Activated naive CD8-positive, alpha-beta T cell treated with anti-CD3 and anti-CD28 coated beads, Interleukin-2, amount 50 U/mL, for 24 hours (primary cell): ENCODE results near the gene RNF11.
A peak's percentile ranks its signal among the peaks of the same experiment; 100 is the strongest.
"Not testable (repeated sequence)": the region's sequence is repeated elsewhere in the genome, so short reads cannot be mapped to it uniquely, and the experiment has no call there.

ENCODE experiments used
- ATAC-seq: fragments of 150-1000 bp; cut with Tn5 transposase; one replicate; pipeline ENCODE4 v1.10.0; 2021
- DNase-seq: peaks from one replicate; pipeline ENCODE4 v3.0.0; 2021
- H3K27ac Mint-ChIP-seq: one replicate; pipeline ENCODE4 v1.8.0; 2021; ENCODE audit warnings: mild to moderate bottlenecking, mixed read lengths
- H3K27me3 Mint-ChIP-seq: one replicate; pipeline ENCODE4 v1.8.0; 2021; ENCODE audit warnings: mixed read lengths
- H3K36me3 Mint-ChIP-seq: one replicate; pipeline ENCODE4 v1.8.0; 2021; ENCODE audit warnings: low read depth, mixed read lengths
- H3K4me1 Mint-ChIP-seq: one replicate; pipeline ENCODE4 v1.8.0; 2021; ENCODE audit warnings: mixed read lengths
- H3K4me3 Mint-ChIP-seq: one replicate; pipeline ENCODE4 v1.8.0; 2021; ENCODE audit warnings: mild to moderate bottlenecking, moderate library complexity, mixed read lengths
- H3K9me3 Mint-ChIP-seq: one replicate; pipeline ENCODE4 v1.8.0; 2021; ENCODE audit warnings: mixed read lengths

Gene RNF11

GRCh38 chr1:51237351-51238033 lies 1.4 kb downstream of the RNF11 start:
- Mint-ChIP-seq H3K4me1 (peaks cover 46% of the 10 kb centered on the region), H3K27ac (no peak overlapping the region), H3K4me3 (no peak overlapping the region), H3K27me3 (no peaks in the 10 kb centered on the region), H3K9me3 (no peaks in the 10 kb centered on the region), H3K36me3 (no peaks in the 10 kb centered on the region)
- no peak for DNase-seq
- no peak for ATAC-seq

GRCh38 chr1:51238034-51238403 lies 1.9 kb downstream of the RNF11 start:
- no peak for ATAC-seq
- Mint-ChIP-seq H3K4me3 (no peak overlapping the region), H3K27me3 (no peaks in the 10 kb centered on the region), H3K9me3 (no peaks in the 10 kb centered on the region), H3K4me1 (peaks cover 49% of the 10 kb centered on the region), H3K27ac (no peak overlapping the region), H3K36me3 (no peaks in the 10 kb centered on the region)
- DNase-seq, result no peak

- Mint-ChIP-seq H3K36me3 (peaks cover 2% of the 10 kb centered on the region), H3K4me1 (peaks cover 43% of the 10 kb centered on the region), H3K4me3 (no peak overlapping the region), H3K27ac (no peak overlapping the region), H3K27me3 (no peaks in the 10 kb centered on the region), H3K9me3 (no peaks in the 10 kb centered on the region)
- no peak for ATAC-seq
- DNase-seq, result no peak
Observed at GRCh38 chr1:51240084-51240483, 4.0 kb downstream of the RNF11 start.

GRCh38 chr1:51241119-51241518 lies 5.0 kb downstream of the RNF11 start:
- peaks cover 37% of the 10 kb centered on the region for H3K4me1 Mint-ChIP-seq
- H3K27ac Mint-ChIP-seq, result no peak overlapping the region
- H3K4me3 Mint-ChIP-seq, result no peak overlapping the region
- no peak for DNase-seq
- no peaks in the 10 kb centered on the region for H3K9me3 Mint-ChIP-seq
- no peak for ATAC-seq
- peaks cover 2% of the 10 kb centered on the region for H3K36me3 Mint-ChIP-seq
- H3K27me3 Mint-ChIP-seq, result no peaks in the 10 kb centered on the region

GRCh38 chr1:51242546-51242945 lies 6.5 kb downstream of the RNF11 start:
- H3K4me3 Mint-ChIP-seq, result no peak overlapping the region
- no peak for DNase-seq
- no peaks in the 10 kb centered on the region for H3K9me3 Mint-ChIP-seq
- no peak for ATAC-seq
- H3K27ac Mint-ChIP-seq, result no peak overlapping the region
- peaks cover 2% of the 10 kb centered on the region for H3K36me3 Mint-ChIP-seq
- peaks cover 51% of the 10 kb centered on the region for H3K4me1 Mint-ChIP-seq
- H3K27me3 Mint-ChIP-seq, result no peaks in the 10 kb centered on the region

- peaks cover 32% of the 10 kb centered on the region for H3K4me1 Mint-ChIP-seq
- ATAC-seq (peak; percentile 28), DNase-seq (no peak)
- H3K27me3 Mint-ChIP-seq, result no peaks in the 10 kb centered on the region
- no peaks in the 10 kb centered on the region for H3K9me3 Mint-ChIP-seq
- peak overlapping the region; percentile 19 for H3K27ac Mint-ChIP-seq
- H3K36me3 Mint-ChIP-seq, result peaks cover 2% of the 10 kb centered on the region
- no peak overlapping the region for H3K4me3 Mint-ChIP-seq
Observed at GRCh38 chr1:51247022-51247421, 10.9 kb downstream of the RNF11 start.

- no peak for ATAC-seq
- Mint-ChIP-seq H3K9me3 (no peaks in the 10 kb centered on the region), H3K27me3 (no peaks in the 10 kb centered on the region), H3K27ac (no peak overlapping the region), H3K4me1 (peaks cover 33% of the 10 kb centered on the region), H3K36me3 (peaks cover 2% of the 10 kb centered on the region), H3K4me3 (no peak overlapping the region)
- DNase-seq, result no peak
Observed at GRCh38 chr1:51247499-51247898, 11.4 kb downstream of the RNF11 start.

GRCh38 chr1:51249445-51249844 lies 13.4 kb downstream of the RNF11 start:
- peaks cover 33% of the 10 kb centered on the region for H3K4me1 Mint-ChIP-seq
- no peaks in the 10 kb centered on the region for H3K27me3 Mint-ChIP-seq
- no peak overlapping the region for H3K27ac Mint-ChIP-seq
- peaks cover 1% of the 10 kb centered on the region for H3K36me3 Mint-ChIP-seq
- DNase-seq (no peak), ATAC-seq (no peak)
- no peak overlapping the region for H3K4me3 Mint-ChIP-seq
- H3K9me3 Mint-ChIP-seq, result no peaks in the 10 kb centered on the region

GRCh38 chr1:51250729-51251128 lies 14.7 kb downstream of the RNF11 start:
- H3K4me1 Mint-ChIP-seq, result peaks cover 31% of the 10 kb centered on the region
- not testable (repeated sequence) for H3K4me3 Mint-ChIP-seq, H3K9me3 Mint-ChIP-seq, H3K27me3 Mint-ChIP-seq, ATAC-seq, DNase-seq, H3K27ac Mint-ChIP-seq, H3K36me3 Mint-ChIP-seq

- not testable (repeated sequence) for DNase-seq, H3K9me3 Mint-ChIP-seq, ATAC-seq, H3K27ac Mint-ChIP-seq, H3K27me3 Mint-ChIP-seq, H3K36me3 Mint-ChIP-seq, H3K4me3 Mint-ChIP-seq
- peaks cover 30% of the 10 kb centered on the region for H3K4me1 Mint-ChIP-seq
Observed at GRCh38 chr1:51251165-51251564, 15.1 kb downstream of the RNF11 start.

GRCh38 chr1:51252366-51252765 lies 16.3 kb downstream of the RNF11 start:
- H3K27me3 Mint-ChIP-seq, result no peaks in the 10 kb centered on the region
- no peaks in the 10 kb centered on the region for H3K9me3 Mint-ChIP-seq
- peaks cover 4% of the 10 kb centered on the region for H3K36me3 Mint-ChIP-seq
- H3K27ac Mint-ChIP-seq, result no peak overlapping the region
- no peak overlapping the region for H3K4me3 Mint-ChIP-seq
- ATAC-seq (no peak), DNase-seq (no peak)
- peaks cover 19% of the 10 kb centered on the region for H3K4me1 Mint-ChIP-seq

GRCh38 chr1:51253691-51254090 lies 17.6 kb downstream of the RNF11 start:
- no peak overlapping the region for H3K4me3 Mint-ChIP-seq
- peaks cover 4% of the 10 kb centered on the region for H3K36me3 Mint-ChIP-seq
- H3K4me1 Mint-ChIP-seq, result peaks cover 17% of the 10 kb centered on the region
- no peak overlapping the region for H3K27ac Mint-ChIP-seq
- no peaks in the 10 kb centered on the region for H3K27me3 Mint-ChIP-seq
- DNase-seq, result no peak
- no peaks in the 10 kb centered on the region for H3K9me3 Mint-ChIP-seq
- ATAC-seq, result no peak

- peaks cover 4% of the 10 kb centered on the region for H3K36me3 Mint-ChIP-seq
- H3K27ac Mint-ChIP-seq, result no peak overlapping the region
- ATAC-seq, result no peak
- peaks cover 30% of the 10 kb centered on the region for H3K4me1 Mint-ChIP-seq
- no peak for DNase-seq
- H3K27me3 Mint-ChIP-seq, result no peaks in the 10 kb centered on the region
- H3K4me3 Mint-ChIP-seq, result no peak overlapping the region
- no peaks in the 10 kb centered on the region for H3K9me3 Mint-ChIP-seq
Observed at GRCh38 chr1:51255331-51255730, 19.3 kb downstream of the RNF11 start.

- Mint-ChIP-seq H3K4me1 (peaks cover 89% of the 10 kb centered on the region), H3K27ac (no peak overlapping the region), H3K36me3 (peaks cover 4% of the 10 kb centered on the region), H3K27me3 (no peaks in the 10 kb centered on the region), H3K9me3 (no peaks in the 10 kb centered on the region), H3K4me3 (no peak overlapping the region)
- no peak for ATAC-seq
- no peak for DNase-seq
Observed at GRCh38 chr1:51263147-51263877, 27.2 kb downstream of the RNF11 start.

GRCh38 chr1:51264451-51264850 lies 28.4 kb downstream of the RNF11 start:
- Mint-ChIP-seq H3K9me3 (no peaks in the 10 kb centered on the region), H3K27me3 (no peaks in the 10 kb centered on the region), H3K36me3 (peaks cover 7% of the 10 kb centered on the region), H3K4me3 (no peak overlapping the region), H3K27ac (peak overlapping the region; percentile 50), H3K4me1 (peaks cover 87% of the 10 kb centered on the region)
- ATAC-seq (peak; percentile 38), DNase-seq (no peak)
